HCT116 (cell line): ENCODE measurements around the gene RELCH.

ENCODE experiments used
- EGR1 ChIP-seq: IDR thresholded peaks from 2 replicates; pipeline ENCODE4 v1.6.1; 2012; ENCODE audit warnings: low read depth
- ELF1 ChIP-seq: IDR thresholded peaks from 2 replicates; pipeline ENCODE4 v1.6.1; 2012; ENCODE audit warnings: low read depth, borderline replicate concordance
- EZH2 ChIP-seq: fragments of 200-600 bp; sonication (generic); IDR thresholded peaks from 2 replicates; pipeline ENCODE4 v1.6.1; 2017; ENCODE audit warnings: antibody characterized with exemption, mixed run types
- FOSL1 ChIP-seq: IDR thresholded peaks from 2 replicates; pipeline ENCODE4 v1.6.1; 2012; ENCODE audit warnings: low read depth
- POLR2A ChIP-seq: IDR thresholded peaks from 2 replicates; pipeline ENCODE4 v1.7.0; 2011; ENCODE audit warnings: borderline replicate concordance; ENCODE audit not compliant: insufficient read depth, insufficient read length; ENCODE audit errors: extremely low read depth
- POLR2AphosphoS5 ChIP-seq: IDR thresholded peaks from 2 replicates; pipeline ENCODE4 v1.6.1; 2011; ENCODE audit warnings: mild to moderate bottlenecking, low read depth, low read length, moderate library complexity
- RAD21 ChIP-seq: IDR thresholded peaks from 2 replicates; pipeline ENCODE4 v1.6.1; 2012; ENCODE audit warnings: low read depth, mild to moderate bottlenecking
- YY1 ChIP-seq: IDR thresholded peaks from 2 replicates; pipeline ENCODE4 v1.6.1; 2011; ENCODE audit warnings: low read length, low read depth, moderate library complexity, mild to moderate bottlenecking; ENCODE audit not compliant: insufficient replicate concordance; ENCODE audit errors: extremely low read depth
- ZFX ChIP-seq: fragments of 450-650 bp; IDR thresholded peaks from 2 replicates; pipeline ENCODE4 v1.6.1; 2017
- ZNF274 ChIP-seq: fragments of 200-500 bp; sonication (Bioruptor generic); IDR thresholded peaks from 2 replicates; pipeline ENCODE4 v1.6.1; 2014; ENCODE audit warnings: mild to moderate bottlenecking, low read depth, low read length, inconsistent platforms
- TF ChIP-seq, protein P1 (sequence below), 3 experiments: fragments of 200-600 bp in 1 of 3; sonication (generic) in 1 of 3; IDR thresholded peaks in 2 of 3; conservative IDR thresholded peaks in 1 of 3; 2 replicates each; pipeline ENCODE4 v1.5.1; 2012 to 2017; ENCODE audit warnings: low read depth in 2 of 3, low read length in 2 of 3, antibody characterized with exemption in 1 of 3, borderline replicate concordance in 1 of 3, control low read depth in 1 of 3, mild to moderate bottlenecking in 1 of 3, mixed read lengths in 1 of 3, mixed run types in 1 of 3, moderate library complexity in 1 of 3; ENCODE audit not compliant: insufficient read depth in 1 of 3
- TF ChIP-seq, protein P2 (sequence below): IDR thresholded peaks from 2 replicates; pipeline ENCODE4 v1.6.1; 2012
- TF ChIP-seq, protein P3 (sequence below): IDR thresholded peaks from 2 replicates; pipeline ENCODE4 v1.6.1; 2012; ENCODE audit warnings: low read depth
- TF ChIP-seq, protein P4 (sequence below): IDR thresholded peaks from 2 replicates; pipeline ENCODE4 v1.6.1; 2011; ENCODE audit warnings: mild to moderate bottlenecking, low read length, moderate library complexity; ENCODE audit not compliant: insufficient replicate concordance; ENCODE audit errors: extremely low read depth

DNA sequence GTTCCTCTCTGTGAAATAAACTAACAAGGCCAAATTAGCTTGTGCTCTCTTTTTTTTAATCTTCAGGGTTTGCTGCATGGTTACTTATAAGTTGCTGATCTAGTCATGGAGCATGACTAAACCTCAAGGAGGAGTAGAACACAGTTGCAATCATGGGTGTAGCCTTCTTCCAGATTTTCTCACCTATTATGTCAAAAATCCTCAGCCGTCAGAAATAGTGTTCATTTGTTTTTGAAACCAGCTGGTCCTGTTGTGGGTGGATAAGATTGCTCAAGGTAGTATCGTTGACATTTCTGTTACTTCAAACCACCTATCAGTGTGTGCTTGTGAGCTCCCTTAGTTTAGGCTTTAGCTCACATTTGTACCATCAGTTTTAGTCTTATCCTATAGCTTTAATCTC lies 11.2 kb downstream of the RELCH start:
- no peak for TF ChIP-seq ELF1
- TF ChIP-seq POLR2A = no peak
- TF ChIP-seq, protein P1, sequence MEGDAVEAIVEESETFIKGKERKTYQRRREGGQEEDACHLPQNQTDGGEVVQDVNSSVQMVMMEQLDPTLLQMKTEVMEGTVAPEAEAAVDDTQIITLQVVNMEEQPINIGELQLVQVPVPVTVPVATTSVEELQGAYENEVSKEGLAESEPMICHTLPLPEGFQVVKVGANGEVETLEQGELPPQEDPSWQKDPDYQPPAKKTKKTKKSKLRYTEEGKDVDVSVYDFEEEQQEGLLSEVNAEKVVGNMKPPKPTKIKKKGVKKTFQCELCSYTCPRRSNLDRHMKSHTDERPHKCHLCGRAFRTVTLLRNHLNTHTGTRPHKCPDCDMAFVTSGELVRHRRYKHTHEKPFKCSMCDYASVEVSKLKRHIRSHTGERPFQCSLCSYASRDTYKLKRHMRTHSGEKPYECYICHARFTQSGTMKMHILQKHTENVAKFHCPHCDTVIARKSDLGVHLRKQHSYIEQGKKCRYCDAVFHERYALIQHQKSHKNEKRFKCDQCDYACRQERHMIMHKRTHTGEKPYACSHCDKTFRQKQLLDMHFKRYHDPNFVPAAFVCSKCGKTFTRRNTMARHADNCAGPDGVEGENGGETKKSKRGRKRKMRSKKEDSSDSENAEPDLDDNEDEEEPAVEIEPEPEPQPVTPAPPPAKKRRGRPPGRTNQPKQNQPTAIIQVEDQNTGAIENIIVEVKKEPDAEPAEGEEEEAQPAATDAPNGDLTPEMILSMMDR (IDR thresholded peaks at IDR 0.05 in 2 of 3, conservative IDR thresholded peaks at IDR 0.05 in 1 of 3; ENCODE audit: borderline replicate concordance in 1 of 3, insufficient read depth in 1 of 3, low read depth in 2 of 3, low read length in 2 of 3) = no peak
- no peak for TF ChIP-seq YY1
- TF ChIP-seq, protein P2, sequence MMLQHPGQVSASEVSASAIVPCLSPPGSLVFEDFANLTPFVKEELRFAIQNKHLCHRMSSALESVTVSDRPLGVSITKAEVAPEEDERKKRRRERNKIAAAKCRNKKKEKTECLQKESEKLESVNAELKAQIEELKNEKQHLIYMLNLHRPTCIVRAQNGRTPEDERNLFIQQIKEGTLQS = no peak
- TF ChIP-seq EGR1 = no peak
- no peak for TF ChIP-seq POLR2AphosphoS5
- no peak for TF ChIP-seq EZH2
- no peak for TF ChIP-seq ZFX
- TF ChIP-seq, protein P3, sequence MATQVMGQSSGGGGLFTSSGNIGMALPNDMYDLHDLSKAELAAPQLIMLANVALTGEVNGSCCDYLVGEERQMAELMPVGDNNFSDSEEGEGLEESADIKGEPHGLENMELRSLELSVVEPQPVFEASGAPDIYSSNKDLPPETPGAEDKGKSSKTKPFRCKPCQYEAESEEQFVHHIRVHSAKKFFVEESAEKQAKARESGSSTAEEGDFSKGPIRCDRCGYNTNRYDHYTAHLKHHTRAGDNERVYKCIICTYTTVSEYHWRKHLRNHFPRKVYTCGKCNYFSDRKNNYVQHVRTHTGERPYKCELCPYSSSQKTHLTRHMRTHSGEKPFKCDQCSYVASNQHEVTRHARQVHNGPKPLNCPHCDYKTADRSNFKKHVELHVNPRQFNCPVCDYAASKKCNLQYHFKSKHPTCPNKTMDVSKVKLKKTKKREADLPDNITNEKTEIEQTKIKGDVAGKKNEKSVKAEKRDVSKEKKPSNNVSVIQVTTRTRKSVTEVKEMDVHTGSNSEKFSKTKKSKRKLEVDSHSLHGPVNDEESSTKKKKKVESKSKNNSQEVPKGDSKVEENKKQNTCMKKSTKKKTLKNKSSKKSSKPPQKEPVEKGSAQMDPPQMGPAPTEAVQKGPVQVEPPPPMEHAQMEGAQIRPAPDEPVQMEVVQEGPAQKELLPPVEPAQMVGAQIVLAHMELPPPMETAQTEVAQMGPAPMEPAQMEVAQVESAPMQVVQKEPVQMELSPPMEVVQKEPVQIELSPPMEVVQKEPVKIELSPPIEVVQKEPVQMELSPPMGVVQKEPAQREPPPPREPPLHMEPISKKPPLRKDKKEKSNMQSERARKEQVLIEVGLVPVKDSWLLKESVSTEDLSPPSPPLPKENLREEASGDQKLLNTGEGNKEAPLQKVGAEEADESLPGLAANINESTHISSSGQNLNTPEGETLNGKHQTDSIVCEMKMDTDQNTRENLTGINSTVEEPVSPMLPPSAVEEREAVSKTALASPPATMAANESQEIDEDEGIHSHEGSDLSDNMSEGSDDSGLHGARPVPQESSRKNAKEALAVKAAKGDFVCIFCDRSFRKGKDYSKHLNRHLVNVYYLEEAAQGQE = no peak
- TF ChIP-seq ZNF274 = no peak
- TF ChIP-seq, protein P4, sequence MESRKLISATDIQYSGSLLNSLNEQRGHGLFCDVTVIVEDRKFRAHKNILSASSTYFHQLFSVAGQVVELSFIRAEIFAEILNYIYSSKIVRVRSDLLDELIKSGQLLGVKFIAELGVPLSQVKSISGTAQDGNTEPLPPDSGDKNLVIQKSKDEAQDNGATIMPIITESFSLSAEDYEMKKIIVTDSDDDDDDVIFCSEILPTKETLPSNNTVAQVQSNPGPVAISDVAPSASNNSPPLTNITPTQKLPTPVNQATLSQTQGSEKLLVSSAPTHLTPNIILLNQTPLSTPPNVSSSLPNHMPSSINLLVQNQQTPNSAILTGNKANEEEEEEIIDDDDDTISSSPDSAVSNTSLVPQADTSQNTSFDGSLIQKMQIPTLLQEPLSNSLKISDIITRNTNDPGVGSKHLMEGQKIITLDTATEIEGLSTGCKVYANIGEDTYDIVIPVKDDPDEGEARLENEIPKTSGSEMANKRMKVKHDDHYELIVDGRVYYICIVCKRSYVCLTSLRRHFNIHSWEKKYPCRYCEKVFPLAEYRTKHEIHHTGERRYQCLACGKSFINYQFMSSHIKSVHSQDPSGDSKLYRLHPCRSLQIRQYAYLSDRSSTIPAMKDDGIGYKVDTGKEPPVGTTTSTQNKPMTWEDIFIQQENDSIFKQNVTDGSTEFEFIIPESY = no peak
- no peak for TF ChIP-seq FOSL1
- TF ChIP-seq RAD21 = no peak
